Gastrocnemius medialis (tissue), 4 donors: ENCODE measurements around the gene RABGAP1L.

Experiments used
- POLR2A ChIP-seq, 2 donors: fragments of 450-650 bp; IDR thresholded peaks; one replicate each; pipeline ENCODE4 v1.6.1; 2017; ENCODE audit warnings: antibody characterized with exemption in 2 of 2, mild to moderate bottlenecking in 2 of 2, moderate library complexity in 2 of 2
- TF ChIP-seq, protein P1 (sequence below), 5 experiments: fragments of 450-650 bp in 3 of 5; fragments of 200-600 bp in 2 of 5; sonication (generic) in 2 of 5; IDR thresholded peaks in 4 of 5; conservative IDR thresholded peaks in 1 of 5; 1 replicate in 4 of 5; 2 replicates in 1 of 5; pipeline ENCODE4 v1.5.1; 2016 to 2019; ENCODE audit warnings: antibody characterized with exemption in 5 of 5, mild to moderate bottlenecking in 3 of 5, moderate library complexity in 3 of 5

DNA sequence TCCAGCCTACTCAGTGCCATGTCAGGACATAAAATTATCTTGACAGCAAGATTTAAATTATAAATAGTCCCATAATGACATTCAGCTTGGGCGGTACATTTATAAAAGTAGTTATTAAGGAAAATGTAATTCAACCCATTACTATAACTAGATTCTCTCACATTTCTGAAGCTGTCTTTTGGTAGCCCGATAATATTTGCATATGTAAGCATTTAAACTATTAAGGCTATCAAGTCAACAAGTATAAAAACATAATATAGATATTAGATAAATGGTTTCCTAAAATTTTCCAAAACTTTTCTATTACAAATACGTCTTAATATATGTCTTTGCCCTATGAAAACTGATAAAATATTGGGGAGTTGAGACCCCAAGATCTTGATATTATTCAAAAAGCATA lies 266.8 kb downstream of the RABGAP1L start:
- TF ChIP-seq, protein P1, sequence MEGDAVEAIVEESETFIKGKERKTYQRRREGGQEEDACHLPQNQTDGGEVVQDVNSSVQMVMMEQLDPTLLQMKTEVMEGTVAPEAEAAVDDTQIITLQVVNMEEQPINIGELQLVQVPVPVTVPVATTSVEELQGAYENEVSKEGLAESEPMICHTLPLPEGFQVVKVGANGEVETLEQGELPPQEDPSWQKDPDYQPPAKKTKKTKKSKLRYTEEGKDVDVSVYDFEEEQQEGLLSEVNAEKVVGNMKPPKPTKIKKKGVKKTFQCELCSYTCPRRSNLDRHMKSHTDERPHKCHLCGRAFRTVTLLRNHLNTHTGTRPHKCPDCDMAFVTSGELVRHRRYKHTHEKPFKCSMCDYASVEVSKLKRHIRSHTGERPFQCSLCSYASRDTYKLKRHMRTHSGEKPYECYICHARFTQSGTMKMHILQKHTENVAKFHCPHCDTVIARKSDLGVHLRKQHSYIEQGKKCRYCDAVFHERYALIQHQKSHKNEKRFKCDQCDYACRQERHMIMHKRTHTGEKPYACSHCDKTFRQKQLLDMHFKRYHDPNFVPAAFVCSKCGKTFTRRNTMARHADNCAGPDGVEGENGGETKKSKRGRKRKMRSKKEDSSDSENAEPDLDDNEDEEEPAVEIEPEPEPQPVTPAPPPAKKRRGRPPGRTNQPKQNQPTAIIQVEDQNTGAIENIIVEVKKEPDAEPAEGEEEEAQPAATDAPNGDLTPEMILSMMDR (IDR thresholded peaks at IDR 0.05 in 4 of 5, conservative IDR thresholded peaks at IDR 0.05 in 1 of 5): no peak
- no peak for TF ChIP-seq POLR2A (IDR thresholded peaks at IDR 0.05)
